ENCODE measurements around the gene AFAP1L2.

Gene AFAP1L2

GRCh38 chr10:114332301-114333192, 71.8 kb downstream of the AFAP1L2 start:
- DNase-seq, result no peak

- no peak for DNase-seq
Observed at GRCh38 chr10:114329634-114330365, 74.5 kb downstream of the AFAP1L2 start.

DNA sequence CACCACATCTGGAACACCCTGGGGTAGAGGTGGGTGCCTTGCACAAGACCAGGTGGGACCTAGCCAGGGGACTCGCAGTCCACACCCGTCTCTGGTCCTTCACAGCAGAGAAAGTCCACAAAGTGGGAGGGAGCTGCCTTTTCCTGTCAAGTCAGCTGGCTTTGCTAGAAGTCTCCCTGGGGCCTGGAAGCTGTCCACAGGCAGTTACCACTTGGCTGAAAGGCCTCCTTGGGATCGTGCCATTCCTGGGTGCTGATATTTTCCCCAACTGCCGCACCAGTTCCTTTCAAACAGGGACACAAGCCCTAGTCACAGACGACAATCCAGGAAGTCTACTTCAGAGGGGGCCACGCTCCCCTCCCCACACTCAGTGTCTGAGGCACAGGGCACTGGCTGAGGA, 75.4 kb downstream of the AFAP1L2 start:
- no peak for DNase-seq

GRCh38 chr10:114328441-114328812, 75.9 kb downstream of the AFAP1L2 start:
- DNase-seq, result no peak

DNA sequence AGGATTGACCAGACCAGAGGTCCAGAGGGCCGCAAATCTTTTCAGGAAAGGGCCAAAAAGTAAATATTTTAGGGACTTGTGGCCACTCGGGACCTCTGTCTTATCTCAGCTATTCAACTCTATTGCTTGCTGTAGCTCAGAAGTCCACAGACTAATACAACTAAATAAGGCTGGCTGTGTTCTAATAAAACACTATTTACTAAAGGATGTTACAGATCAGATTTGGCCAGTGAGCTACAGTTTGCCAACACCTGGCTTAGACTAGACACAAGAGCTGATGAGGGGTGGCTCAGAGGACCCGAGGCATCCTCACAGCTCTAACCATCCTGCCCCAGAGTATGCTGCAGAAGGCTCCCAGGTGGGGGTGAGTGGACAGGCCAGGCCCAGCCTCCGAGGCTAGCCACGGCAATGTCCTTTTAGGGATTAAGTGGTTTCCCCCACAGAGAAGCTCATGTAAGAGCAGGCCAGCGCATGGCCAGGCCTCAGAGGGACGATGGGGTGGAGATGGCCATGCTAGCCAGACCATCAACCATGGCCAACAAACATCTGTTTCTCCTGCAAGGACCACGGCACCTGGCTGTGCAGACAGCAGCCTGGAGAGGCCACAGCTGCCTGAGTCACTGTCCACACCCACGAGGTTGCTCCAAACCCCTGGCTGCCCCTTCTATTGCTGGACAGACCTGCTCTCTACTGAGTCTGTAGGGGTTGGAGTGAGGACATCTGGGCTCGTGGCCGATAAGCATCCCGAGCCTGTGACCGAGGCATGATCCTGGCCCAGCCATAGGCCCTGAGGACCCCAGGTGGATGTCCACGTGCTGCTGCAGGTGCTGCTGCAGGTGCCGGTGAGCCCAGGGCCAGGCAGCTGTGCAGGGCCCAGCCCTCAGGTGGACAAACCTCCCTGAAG, 76.5 kb downstream of the AFAP1L2 start:
- no peak for DNase-seq

GRCh38 chr10:114326795-114327194, 77.5 kb downstream of the AFAP1L2 start:
- no peak for DNase-seq

GRCh38 chr10:114323023-114323422, 81.3 kb downstream of the AFAP1L2 start:
- DNase-seq, result no peak

GRCh38 chr10:114322344-114322743, 82.0 kb downstream of the AFAP1L2 start:
- DNase-seq, result no peak

GRCh38 chr10:114320249-114321116, 83.8 kb downstream of the AFAP1L2 start:
- DNase-seq, result no peak

DNA sequence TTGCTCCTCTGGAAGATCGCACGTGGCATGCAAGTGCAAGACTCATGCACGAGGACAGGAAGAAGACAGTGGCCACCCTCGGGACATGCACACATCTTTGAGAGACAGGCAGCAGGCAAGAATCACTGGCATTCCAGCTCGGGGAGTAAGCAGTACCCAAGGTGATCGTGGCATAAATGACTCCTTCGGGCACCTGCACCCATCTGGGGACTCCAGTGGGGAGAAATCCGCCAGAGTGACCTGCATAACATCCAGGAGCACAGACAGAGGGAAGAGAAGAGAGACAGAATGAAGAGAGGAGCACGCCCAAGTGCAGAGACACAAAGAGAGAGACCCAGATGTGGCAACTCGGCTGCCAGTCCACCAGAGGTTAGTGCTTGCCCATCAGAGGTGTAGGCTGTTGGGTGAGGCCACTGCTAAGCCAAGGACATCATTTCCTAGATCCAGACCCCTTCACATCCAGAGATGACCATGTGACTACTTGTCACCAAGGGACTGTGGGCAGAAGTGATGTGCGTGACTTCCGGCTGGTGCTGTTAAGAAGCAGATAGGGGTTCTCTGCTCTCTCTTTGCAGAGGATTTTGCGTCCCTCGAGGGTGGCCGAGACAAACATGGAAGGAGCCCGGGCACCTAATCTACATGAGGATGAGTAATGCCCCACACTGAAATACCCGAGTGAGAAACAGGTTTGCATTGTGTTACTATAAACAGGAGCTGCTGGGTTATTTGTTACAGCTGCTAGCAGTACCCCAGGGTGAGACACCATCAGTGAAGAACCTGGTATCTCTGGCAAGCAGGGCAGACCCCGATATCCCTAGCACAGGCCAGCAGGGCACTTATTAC, 84.7 kb downstream of the AFAP1L2 start:
- DNase-seq, result no peak

DNA sequence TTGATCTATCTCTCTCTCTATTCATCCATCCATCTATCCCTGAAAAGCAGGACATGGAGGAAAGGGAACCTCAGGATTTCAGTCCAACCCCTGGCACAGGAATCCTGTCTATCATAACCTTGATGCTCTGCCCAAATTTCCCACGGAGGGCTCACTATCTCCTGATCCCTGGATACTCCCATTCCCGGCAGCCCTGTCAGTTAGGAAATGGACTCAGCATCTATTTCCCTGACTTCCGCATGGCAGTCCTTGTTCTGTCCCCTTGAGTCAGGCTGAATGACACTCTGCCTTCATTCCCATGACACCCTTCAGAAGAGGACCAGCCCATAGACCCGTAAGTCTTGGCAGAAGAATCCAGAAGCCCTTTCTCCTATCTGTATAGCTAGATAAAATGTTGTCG, 87.6 kb downstream of the AFAP1L2 start:
- DNase-seq, result no peak

DNA sequence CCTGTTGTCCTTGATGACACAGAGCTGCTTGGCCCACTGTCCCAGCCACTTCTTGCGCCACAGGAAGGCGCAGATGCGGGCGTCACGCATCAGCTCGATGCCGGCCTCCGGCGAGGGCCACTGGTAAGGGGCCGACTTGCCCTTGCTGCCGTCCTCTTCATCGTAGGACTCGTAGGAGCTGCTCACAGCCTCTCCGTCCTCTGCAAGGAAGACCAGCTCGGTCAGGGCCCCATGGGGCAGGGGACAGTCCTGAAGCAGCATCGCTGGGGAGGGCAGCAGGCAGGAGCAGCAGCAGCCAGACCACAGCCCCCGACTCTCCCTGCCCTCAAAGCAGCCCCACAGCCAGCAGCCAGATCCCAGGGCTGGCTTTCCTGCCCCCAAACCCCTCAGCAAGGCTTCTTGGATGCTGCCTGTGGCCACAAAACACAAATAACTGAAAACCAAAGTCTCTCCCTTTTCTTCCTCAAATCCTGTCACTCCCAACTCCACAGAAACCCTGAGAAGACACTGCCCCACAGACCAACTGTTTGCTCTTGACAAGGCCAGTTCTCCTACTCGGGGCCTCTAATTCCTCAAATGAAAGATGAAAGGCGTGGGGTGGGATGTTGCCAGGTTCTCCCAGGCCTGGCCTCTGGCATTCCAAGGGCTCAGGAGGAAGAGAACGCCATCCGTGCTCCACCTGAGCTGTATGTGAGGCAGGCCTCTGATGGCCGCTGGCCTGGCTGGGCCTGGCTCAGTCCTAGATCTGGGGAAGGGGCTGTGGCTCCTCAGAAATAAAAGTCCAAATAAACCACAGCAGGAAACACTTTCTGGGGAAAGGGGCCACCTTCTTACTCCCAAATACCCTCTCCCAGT, 88.5 kb downstream of the AFAP1L2 start:
- no peak for DNase-seq

GRCh38 chr10:114313866-114314265, 90.4 kb downstream of the AFAP1L2 start:
- DNase-seq, result no peak

DNA sequence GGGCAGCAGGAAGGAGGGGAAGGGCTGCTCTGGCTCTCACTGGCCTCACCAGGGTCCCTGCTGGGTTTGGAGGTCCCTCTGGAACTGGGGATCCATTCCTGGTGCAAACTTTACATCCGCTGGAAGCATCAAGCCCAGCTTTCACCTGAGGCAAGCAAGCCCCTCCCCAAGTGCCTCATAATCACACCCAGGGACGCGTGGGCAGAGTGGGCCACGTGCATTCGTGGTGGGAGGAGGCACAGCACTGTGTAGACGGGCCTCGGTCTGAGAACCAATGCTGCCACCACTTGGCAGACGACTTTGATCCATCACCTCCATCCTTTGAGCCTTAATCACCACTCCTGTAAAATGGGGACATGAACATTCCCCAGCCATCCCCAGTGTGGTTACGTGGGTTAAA, 91.2 kb downstream of the AFAP1L2 start:
- no peak for DNase-seq

- DNase-seq, result no peak
Observed at GRCh38 chr10:114311496-114312209, 92.6 kb downstream of the AFAP1L2 start.

- no peak for DNase-seq
Observed at GRCh38 chr10:114311023-114311422, 93.3 kb downstream of the AFAP1L2 start.

- DNase-seq, result no peak
Observed at GRCh38 chr10:114310346-114310745, 94.0 kb downstream of the AFAP1L2 start.

GRCh38 chr10:114309364-114309651, 95.0 kb downstream of the AFAP1L2 start:
- no peak for DNase-seq

DNA sequence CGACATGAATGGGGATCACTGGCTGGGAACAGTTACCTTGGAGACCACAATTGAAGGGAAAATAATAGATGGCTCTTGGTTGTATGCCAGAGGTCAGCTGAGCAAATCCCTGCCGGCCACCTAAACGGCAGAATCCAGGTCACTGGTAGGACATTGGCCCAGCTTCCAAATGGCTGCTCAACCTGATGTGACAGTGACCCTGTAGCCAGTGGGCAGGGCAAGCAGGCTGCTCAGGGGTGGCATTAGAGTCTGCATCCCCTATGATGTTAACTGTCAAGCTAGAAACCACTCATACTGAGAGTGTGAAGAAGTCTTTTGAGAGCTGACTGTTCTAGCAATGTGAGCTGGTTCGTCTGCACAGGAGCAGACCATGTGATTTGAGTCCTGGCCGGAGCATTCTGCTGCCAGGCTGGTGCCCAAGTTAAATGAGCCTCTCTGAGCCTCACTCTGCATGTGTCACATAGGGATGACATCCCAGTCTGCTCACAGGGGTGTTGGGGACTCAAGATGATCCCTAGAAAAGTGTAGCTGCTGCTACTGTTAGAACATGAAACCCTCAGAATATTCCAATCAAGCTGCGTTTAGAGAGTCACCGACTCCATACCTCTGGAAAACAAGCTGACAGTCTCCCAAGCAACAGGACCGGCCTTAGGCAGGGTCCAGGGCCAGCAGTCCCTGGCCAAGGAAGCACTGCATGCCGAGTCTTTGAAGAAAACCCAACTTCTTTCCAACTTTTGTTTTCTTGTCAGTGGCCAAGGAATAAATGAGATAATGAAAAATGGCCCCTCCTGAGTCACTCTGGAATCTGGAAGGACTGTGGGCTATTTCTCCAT, 95.6 kb downstream of the AFAP1L2 start:
- no peak for DNase-seq

All from central memory CD4-positive, alpha-beta T cell (primary cell).